Raji (cell line): ENCODE data around the gene APOL4.

Source experiments
- POLR2A ChIP-seq: IDR thresholded peaks from 2 replicates; pipeline ENCODE4 v1.6.1; 2011; ENCODE audit warnings: low read depth, low read length, control low read depth; ENCODE audit not compliant: insufficient read depth

APOL4 gene

DNA sequence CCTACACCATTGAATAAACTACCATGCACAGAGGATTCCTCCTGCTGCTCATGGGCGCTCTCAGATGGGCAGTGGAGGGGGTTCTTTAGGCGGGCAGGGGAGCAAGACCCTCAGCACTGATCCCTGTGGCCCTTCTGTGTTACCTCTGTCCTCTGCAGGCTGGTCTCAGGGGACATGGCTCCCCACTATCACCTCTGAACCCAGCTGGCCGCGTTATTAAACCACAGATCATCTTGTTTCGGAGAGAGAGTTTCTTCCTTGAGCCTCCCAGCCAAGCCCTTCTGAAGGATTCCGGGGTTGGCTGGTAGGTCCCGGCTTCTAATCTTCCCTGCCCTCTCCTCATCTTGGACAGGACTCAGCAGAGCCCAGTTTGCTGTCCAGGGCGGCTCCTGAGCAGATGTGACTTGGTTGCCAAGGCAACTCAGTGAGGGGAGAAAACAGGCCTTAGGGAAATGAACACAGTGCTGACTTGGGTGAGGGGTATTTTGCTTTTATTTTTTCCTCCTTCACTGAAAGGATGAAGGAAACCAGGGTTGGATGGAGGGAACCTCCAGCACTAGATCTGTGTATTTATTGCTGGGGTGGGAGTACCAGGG lies 54.3 kb downstream of the APOL4 start:
- TF ChIP-seq POLR2A = no peak

DNA sequence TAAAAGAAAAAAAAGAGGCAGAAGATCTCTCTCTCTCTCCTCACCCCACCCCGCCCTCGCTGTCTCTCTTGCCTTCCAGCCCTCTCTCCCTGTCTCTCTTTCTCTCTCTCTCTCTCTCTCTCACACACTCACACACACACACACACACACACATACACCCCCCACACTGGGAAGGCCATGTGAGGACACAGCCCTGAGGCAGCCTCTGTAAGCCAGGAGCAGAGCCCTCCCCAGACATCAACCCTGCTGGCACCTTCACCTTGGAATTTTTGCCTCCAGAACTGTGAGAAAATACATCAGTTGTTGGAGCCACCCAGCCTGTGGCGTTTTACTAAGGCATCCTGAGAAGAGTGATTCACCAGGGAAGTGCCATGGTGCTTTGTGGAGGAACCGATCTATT lies 55.7 kb downstream of the APOL4 start:
- TF ChIP-seq POLR2A = no peak

DNA sequence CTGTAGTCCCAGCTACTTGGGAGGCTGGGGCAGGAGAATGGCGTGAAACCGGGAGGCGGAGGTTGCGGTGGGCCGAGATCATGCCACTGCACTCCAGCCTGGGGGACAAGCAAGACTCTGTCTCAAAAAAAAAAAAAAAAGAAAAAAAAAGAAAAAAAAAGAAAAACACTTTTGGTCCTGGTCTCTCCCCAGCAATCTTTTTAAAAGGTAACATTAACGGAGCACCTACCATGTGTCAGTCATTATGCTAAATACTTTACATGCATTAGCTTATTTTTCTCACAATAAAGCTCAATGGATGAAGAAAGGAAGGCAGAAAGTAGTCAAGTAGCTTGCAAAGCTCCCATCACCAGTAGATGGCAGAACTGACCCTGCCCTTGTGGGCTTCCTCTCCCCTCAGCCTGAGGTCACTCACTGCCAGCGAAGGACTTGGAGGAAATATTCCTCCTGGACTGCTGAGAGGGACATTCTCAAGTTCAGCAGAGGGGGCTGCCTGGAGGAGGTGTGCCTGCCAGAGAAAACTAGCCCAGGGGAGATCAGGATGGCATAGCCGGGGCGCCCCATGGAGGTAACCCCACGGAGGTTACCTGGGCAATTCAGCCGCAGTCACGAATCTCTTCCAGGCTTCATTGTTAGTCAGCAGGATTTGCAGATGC lies 56.6 kb downstream of the APOL4 start:
- TF ChIP-seq POLR2A = no peak

DNA sequence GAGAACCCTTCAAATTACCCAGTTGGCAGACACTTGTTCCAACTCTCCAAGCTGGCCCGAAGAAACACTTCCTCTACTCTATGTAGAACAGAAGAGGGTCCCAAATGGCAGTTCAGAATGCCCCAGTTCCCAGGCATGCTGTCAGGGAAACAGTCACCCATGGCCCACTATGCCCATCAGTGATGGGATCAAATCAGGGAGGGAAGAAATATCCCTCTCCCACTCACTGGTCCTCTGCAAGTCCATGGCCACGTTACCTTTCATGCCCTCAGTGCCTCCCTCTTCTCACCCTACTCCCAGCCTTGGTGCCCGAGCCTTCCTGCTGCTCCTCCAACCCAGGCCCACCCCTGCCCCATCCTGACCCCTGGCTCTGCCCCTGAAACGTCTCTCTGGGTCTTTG lies 57.7 kb downstream of the APOL4 start:
- TF ChIP-seq POLR2A = no peak

DNA sequence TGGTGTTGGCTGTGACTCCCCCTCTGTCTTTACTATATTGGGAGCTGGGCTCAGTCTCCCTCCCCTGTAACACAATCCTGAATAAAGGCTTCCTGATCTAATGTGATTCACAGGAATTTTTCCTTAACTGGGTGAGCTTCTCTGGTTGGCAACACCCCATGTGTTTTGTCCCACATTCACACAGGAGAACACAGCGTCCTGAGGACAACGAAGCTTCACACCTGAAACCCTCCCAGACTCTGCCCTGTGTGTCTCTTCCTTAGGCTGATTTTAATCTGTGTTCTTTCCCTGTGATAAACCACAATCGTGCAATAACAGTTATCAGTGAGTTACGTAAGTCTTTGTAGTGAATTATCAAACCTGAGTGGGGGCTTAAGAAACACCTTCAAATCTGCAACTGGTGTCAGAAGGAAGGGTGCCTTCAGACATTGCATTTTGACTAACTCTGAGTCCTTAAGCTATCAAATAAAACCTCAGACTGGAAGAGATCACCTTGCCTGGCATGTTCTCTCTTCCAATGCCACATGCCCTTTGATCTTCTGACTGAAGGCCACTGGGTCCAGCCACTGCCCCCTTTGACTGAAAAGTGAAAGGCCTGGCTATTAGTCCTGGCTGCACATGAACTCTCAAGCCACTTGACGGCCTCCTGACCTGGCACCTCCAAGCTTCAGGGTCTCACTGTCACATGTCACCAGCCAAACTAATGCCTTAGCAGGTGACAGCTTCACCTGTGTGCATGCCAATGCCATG lies 58.4 kb downstream of the APOL4 start:
- no peak for TF ChIP-seq POLR2A

DNA sequence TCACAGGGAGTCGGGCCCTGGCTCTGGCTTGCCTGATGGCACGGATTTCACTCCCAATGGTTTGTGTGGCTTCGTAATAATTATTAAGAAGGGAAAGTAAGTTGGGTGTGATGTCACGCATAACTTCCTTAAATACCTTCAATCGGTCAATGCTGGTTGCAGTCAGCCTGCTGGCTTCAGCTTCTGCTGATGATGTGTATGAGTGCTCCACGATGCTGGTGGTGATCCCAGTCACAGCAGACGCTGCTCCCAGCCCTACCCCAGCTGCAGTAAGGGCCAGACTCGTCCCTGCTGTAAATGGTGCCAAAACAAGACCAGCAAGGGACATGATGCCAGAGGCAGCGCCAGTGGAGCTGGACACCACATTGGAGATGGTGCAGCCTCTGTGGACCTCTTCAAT lies 60.1 kb downstream of the APOL4 start:
- TF ChIP-seq POLR2A = no peak
